Activated gamma-delta T cell treated with anti-CD3 and anti-CD28 coated beads, Interleukin-2, amount 50 U/mL, for 16 hours (primary cell): ENCODE measurements around the gene UROC1.

Source experiments
- DNase-seq: peaks from one replicate; pipeline ENCODE4 v3.0.0-alpha.2; 2020; ENCODE audit warnings: low read depth

The UROC1 gene

DNA sequence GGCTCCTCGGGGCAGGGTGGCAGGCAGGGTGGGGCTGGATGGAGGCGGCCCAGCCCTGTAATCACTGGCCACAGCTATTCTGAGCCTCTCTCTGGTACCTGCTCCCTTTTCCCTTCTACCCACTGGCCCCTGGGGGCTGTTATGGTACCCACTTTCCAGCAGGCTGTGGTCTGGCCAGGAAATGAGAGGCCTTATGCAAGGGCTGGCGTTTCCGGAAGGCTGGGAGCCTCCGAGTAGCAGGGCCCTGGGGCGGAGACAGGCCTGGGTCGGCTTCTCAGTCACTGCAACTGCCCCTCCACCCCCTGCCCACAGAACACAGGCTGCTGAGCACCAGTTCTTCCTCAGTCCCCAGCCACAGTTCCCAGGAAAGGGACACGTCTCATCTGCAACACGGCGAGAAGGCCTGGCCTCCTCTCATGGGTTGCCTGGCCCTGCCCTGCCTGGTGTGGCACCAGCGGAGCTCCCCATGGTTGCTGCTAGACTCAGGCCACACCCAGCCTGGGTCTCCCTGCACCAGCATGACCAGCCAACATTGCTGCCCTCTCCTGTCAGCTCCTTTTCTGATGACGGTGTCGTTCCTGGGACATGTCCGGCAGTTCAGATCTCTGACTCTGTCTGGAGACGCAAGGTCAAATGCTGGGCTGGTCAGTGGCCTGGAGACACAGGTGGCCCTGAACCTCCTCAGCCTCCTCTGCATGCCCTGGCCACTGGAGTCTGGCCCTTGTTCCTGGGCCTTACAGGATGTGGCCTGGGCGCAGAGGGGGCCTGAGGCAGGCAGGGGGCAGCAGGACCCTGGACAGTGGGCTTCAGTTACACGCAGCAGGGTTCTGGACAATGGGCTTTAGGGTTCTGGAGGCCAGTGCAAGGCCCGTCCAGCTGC, 12.8 kb upstream of the UROC1 start:
- DNase-seq: no peak

DNA sequence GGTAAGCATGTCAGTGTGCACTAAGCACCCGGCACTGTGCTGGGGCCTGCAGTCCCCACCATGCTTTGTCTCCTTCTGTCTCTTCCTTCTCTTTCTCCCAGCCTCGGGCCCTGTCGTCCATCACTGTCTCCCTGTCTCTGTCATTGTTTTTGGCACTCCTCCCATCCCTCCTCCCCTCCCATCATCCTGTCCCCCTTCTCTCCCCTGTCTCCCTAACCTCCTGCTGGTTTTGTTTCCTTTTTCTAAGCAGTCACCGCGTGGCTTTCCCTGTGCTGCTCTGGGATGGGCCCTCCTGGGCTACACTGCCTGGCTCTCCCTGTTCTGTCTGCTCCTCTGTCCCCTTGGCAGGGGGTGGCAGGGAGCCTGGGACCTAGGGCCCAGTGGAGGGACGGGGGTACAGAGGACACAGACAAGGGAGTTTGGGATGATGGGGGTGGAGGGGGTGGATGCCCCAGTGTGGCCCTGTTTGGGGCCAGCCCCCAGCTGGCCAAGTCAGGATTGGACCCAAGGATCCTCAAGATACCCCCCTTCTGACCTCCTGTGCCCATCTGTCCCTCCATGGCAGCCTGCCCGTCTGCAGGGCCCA, 12.1 kb upstream of the UROC1 start:
- DNase-seq: no peak

DNA sequence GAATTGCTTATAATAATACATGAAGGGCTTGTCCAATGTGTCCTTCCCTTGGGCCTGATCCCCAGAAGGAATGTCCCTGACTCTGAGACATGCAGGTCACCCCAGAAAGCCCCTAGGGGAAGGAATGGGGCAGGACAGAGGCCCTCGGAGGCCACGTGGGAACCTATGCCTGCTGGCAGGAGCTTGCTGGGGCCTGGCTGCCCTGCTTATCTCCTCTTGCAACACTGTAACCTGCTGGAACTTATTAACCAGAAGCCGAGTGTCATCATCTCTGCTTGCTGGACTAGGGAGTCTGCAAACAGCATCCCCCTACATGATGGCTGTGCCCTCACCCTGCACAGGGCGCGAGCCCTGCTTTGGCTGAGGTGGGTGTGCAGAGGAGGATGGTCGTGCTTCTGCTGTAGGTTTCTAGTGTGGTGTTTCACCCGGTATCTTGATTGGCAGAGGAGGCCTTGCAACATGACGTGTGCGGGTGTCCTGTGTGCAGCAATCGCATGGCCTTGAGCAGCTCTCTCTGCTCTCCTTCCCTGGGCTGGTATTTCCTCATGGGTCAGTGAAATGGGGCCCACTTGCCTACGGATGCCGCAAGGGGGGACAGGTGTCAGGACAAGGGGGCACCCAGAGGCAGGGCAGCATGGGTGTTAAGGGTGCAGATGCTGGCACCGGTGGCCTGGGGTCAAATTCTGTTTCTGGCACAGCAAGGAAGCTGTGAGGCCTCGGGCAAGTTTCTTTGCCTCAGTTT, 11.4 kb upstream of the UROC1 start:
- no peak for DNase-seq

DNA sequence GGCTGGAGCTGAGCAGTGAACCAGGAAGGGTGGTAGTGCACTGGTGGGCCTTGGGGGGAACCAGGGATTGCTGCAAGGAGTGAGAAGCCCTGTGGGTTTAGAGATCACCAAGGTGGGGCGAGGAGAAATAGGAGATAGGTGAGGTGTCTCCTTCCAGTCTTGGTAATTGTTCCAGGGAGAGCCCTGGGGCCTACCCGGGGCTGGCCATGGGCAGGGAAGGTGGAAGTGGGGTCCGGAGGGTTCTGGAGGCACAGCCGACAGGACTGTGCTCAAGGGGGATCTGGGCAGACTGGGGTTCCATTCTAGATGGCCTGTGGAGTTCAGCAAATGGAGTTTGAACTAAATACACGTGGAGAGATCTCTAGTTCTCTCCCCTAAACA, 10.8 kb upstream of the UROC1 start:
- no peak for DNase-seq

DNA sequence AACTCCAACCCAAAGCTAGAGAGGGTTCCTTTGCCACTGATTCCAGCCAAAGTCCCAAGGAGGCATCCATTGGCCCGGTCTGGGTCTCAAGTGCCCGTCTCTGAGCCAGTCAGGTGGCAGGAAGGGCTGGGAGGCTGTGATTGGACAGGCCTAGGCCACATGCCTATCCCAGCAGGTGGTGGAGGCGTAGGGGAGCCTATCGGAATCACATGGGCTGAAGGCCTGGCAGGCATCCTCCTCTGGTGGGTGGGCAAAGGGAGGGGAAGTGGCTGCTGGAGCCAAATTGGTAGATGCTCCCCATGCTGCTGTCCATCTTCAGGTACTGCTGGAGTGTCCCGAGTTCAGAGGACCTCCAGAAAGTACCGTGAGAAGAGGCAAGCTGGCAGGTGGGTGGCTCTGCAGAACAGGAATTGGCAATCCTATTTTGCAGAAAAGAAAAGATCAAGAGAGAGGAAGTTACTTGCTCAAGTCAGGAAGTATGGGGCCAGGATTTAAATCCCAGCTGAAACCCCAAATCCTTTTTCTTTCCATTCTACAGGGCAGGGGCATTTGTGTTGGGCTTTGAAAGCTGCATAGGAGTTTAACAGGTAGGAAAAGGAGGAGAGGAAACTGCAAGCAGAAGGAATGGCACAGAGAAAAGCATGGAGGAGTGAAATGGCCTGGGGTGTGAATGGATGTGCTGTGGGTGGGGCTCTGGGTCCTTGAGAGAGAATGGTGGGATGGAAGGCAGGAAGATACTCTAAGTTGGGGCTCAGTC, 10.1 kb upstream of the UROC1 start:
- no peak for DNase-seq

DNA sequence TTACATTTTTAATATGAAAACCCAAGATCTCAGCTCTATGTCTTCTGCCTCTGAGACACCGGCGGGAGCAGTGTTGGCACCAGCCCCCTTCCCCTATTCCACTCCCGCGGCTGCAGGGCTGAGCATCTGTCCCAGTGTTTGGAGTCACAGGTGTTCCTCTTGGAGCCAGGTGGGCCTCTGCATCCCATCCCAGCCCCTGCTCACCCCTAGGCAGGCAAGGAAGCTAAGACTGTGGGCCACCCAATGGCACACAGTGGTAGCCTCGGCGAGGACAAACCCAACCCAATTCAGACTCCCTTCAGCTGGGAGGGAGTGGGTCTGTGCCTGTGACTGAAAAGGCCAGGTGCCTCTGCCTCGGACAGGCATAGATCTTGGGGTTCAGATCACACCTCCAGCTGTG, 9.4 kb upstream of the UROC1 start:
- no peak for DNase-seq

DNA sequence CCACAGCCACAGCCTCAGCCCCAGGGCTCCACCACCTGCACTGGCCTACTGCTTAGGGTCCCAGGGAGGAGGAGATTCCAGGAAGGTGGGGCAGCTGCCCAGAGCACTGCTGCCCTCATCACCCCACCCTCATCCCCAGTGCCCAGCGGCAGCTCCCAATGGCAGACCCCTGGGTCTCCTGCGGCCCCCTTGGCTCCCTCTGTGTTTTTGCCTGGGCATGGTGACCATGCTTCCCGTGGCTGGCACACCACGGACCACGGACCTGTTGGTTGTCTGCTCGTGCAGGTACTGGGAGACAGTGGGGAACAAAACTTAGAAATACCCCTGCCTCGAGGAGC, 9.1 kb upstream of the UROC1 start:
- no peak for DNase-seq

DNA sequence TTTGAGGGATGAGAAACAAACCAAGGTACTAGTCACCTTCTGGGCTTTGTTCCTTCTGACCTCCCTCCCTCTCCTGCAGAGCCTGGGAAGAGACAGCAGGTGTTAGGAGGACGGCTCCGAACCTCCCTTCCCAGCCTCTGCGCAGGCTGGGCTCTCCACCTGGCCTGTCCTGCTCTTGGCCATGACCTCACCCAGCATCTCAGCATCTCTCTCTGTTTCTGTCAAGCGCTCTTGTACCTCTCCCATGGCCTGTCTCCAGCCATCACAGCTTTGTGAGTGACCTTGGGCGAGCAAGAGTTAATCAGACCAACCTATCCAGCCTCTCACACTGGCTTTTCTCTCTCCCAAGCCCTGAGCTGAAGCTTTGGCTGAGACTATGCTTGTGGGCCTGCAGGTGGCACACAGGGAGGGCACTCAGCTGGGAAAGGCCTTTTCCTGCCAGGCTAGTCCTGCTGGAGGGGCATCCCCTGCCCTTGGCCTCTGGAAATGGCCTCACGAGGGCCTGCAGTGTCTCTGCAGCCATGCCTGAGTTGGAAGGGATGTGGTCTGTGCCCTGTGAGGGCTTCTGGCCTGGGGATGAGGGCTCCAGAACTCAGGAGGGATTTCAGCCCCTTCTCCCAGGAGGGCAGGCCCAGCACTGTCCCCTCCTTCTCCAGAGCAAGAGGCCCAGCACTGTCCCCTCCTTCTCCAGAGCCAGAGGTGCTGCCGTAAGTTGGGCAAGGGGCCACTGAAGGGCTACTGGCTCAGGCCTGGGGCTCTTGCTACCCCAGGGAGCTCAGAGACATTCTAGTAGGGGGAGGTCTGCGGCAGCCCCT, 8.5 kb upstream of the UROC1 start:
- DNase-seq: no peak

DNA sequence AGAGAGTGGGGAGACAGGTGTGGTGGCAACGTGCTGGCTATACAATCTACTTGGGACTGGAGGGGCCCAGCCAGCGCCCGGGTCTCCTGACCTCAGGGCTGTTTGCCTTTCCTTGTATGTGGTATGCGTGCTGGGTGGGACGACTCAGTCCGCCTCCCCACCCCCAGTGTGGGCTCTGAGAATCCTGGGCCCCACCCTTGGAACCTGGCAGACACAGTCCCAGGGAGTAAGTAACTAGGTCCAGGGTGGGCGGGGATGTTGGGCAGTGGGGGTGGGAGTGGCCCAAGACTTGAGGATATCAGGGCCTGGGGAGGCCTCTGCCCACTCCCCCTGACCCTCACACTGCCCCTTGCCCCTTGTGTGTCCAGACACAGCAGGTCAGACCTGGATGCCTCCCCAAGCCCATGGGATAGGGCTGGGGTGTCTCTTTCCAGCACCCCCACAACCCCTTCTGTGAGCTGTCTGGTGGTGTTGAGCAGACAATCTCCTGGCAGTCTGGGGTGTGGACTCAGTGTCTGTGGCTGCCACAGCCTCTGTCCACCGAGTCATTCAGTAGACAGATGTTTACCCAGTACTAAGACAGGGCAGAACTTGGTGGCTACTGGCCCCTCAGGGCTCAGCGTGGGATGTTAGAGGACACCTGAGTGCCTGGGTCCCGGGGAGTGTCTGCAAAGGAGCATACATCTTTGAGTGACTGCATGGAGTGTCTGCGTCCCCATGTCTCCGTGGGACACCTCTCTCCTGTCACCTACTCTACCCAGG, 7.7 kb upstream of the UROC1 start:
- DNase-seq: no peak

DNA sequence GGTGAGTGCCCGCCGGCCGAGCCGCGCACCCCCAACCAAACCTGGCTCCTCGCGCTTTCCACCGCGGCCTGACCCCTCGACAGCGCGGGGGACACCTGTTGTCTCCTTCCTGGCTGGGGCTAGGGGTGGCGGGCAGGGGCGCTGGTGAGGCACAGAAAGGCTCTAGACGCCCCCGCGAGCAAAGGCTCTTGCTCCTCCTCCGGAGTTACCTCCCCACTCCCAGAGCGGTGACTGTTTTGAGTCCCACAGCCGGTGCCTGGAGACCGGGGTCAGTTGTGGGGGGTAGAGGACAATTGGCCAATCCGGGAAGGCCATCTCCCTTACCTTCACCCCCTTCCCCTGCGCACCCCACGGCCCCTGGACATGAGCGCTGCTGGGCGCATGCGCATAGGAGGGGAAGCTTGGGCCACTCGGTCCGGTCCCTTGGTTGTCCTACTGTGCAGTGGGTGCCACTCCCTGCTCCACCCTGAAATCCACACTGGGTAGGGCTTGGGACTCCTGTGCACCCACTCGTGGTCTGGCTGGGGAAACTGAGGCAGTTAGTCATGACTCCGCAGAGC, 6.9 kb upstream of the UROC1 start:
- DNase-seq: no peak

DNA sequence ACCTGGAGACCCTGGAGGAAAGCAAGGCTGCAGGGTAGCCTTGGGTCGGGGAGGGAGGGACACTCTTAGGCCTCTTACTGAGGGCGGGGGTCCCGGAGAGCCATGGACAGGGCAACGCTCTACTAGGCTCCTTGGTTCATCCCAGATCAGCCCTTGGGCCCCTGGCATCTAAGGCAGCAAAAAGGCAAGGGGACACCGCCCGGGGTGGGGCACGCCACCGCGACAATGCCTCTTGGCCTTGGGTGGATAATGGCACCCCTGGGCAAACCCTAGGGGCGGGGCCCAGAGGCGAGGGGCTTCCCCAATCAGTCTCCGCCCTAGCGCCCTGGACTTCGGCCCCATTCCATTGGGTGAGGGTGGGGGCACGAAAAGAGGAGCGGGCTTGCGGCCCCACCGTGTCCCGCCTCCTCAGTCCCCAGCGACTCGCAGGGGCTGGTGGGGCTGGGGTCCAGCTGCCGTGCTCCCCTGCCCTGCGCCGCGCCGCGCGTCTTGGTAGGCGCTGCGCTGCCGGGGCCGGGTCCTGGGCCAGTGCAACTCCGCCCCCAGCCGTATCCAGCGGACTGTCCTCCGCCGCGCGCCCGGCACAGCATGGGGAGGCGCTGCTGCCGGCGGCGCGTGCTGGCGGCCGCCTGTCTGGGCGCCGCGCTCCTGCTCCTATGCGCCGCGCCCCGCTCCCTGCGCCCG, 6.3 kb upstream of the UROC1 start, which contains the start of gene CHST13:
Gene CHST13, plus strand, starts transcription at position 411 of the 684 bp plus-strand sequence. Its CDS starts 178 bp downstream, at position 589.
- no peak for DNase-seq

DNA sequence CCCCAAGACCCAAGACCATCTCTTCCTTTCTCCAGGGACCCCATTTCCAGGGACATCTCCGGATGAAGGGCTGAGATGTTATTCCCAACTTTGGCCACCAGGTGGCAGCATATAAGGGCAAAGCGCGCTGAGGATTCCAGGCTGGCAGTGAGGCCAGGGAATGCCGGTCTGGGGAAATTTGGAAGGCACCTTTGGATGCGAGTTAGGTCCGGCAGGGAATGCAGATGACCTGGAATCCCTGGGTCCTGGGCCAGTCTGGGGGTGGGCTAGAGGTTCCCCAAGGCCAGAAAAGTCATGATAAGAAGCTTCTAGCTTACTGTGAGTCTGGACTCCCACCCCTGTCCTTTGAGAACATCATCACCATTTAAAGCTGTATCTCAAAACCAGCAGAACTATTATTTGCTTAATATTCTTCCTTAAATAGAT, 4.8 kb upstream of the UROC1 start:
- peak; percentile 38 for DNase-seq

DNA sequence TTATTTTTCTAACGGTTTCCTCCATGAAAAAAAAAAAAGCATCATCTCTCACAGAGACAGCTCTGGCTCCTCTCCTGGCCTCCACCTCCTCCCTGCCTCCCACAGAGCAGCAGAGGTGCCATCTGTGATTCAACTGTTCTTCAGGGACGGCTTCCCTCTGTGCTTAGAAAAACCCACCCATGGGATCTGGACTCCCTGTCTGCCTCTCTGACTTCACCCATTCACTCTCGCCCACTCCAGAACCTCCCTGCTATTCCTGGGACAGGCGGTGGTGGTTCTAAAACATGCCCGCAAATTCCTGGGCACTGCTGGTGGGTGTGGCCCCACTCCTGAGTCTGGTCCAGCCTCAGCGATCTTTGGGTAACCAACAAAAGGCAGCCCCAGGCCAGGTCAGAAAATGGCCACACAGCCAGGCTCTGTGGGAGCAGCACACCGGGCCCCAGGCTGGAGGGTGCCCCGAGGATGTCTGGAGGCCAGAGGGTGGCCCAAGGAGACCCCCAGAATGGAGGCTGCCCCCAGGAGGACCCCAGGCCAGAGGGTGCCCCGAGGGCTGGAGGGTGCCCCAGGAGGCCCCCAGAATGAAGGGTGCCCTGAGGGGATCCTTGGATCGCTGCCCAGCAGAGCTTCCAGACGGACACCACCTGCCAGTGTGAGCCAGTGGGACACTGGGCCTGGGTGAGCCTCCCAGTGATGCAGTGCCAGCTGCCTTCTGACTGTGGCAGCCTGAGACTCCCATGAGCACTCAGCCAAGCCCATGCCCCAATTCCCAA, 3.7 kb upstream of the UROC1 start:
- no peak for DNase-seq

DNA sequence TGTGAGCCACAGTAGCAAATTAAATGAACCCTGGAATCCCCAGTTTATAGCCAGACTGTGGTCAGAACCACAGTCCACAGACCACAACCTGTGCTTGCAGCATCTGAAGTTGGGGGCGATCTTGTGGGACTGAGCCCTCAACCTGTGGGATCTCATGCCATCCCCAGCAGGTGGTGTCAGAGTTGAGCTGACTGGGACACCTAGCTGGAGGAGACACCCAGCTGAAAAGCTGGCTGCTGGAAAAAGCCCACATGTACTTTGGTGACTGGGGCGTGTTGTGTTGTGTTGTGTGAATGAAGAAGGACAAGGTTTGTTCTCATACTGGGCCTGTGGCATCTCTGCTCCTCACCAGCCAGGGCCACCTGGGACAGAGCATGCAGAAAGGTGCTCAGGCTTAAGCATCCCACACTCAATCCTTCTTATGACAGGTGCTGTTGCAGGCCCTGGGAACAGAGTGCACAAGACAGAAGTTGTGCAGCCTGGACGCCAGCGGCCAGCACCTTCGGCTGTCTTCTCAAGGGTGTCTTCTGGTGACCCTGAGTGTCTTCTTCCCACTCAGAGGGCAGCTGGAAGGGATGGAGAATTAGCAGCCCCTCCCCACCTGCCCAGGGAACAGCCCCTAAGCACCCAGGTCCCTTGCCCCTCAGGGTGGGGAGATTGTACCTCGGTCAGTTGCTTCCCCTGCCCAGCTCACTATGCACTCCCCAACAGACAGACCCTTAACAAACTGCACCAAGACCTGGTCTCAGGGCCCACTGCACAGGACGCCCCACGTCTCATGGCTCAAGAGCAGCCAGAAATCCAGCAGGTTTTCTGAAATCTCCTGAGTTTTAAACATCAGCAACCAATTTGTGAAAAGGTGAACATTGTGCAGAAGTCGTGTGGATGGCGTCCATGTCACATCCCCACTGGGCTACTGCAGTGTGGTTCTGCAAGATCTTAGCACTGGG, 2.2 kb upstream of the UROC1 start:
- DNase-seq: no peak

DNA sequence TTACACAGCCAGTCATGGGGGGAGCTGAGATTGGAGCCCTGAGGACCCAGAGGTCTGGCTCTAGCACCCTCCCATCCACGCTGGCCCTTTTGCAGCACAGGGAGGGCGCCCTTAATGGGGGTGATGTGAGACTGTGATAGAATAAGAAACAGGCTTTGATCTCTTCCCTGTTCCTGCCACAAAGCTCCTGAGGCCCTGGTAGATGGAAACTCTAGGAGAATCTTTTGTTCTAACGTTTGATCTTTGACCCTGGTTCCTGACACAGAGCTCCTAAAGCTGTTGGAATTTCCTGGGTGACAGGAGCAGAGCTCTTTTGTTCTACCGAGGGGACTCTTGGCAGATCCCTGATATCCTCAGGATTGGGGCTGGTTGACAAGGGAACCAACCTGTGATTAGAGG, 1.2 kb upstream of the UROC1 start:
- no peak for DNase-seq

DNA sequence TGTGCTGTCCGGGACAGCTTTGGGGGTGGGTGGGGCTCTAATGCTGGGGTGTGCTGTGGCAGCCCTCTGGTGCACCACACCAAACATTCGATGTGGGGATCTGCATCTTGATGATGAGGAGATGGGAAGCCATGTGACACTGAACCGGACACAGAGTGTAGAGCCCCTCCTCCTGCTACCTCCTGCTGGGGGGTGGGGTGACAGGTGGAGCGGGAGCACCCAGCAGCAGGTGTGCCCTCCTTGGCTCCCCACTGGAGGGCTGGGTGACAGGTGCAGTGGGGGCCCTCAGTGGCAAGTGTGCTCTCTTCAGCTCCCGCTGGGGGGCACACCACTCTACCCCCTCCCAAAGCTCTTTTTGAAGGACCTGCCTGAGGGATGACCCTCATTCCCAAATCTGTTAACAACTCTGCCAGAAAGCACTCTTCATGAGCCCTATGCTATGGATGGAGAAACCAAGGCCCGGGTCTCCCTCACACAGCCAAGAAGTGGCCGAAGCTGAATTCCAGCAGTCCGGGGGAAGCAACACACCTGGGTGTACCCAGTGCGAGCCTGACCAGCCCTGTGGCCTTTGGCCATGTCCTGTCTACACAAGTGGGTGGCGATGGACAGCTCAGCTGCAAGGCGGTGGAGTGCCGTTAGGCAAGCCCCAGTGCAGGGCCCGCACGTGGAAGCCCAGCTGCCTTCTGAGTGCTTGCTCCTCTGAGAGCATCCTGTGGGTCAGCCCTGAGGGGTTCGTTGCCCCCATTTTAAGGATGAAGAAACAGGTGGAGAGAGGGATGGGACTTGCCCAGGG, 609 bp upstream of the UROC1 start:
- no peak for DNase-seq

DNA sequence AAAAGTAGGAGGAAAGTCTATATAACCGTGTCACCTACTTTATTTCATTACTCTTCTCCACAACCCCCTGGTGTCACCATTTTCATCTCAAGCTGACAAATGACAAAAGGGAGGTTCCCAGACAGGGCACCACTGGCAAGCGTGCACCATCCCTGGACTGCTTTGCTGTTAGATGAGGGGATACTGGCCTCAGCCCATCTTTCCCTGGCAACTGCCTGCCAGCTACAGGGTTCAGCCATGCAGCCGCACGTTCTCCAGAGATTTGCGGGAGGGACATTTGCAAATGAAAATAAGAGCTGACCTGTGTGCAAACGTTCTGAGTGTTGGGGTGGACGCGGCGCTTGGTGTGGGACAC, 660 bp downstream of the UROC1 start:
- no peak for DNase-seq
